Caco-2 (cell line): ENCODE results near the gene FHOD1. TPM values are rescaled to one million over a fixed set of nuclear protein-coding genes. Genes with fewer than 3 reads are reported as not detected.

Experiments
- BruUV-seq: library from RNA; stranded (reverse); fragments of 400-500 nt; replicated peaks from 2 replicates; lab custom pipeline; 2021; lab: Mats Ljungman, UMichigan
- CTCF ChIA-PET: fragments of 300-600 bp; sonication (Branson Sonifier 250); formaldehyde crosslinking; loops from one replicate; lab custom pipeline; 2022; ENCODE audit warnings: antibody characterized with exemption; lab: Charles Lee
- POLR2A ChIA-PET: fragments of 300-600 bp; sonication (Branson Sonifier 250); formaldehyde crosslinking; loops from one replicate; lab custom pipeline; 2022; ENCODE audit warnings: antibody characterized with exemption; lab: Charles Lee
- DNase-seq, 2 experiments: peaks; one replicate each; pipeline versions ENCODE4 v3.0.0 to v3.0.0-alpha.2; 2020 to 2022
- H3K27me3 ChIP-seq: replicated peaks from 2 replicates; pipeline ENCODE4 v1.6.0; 2011; ENCODE audit warnings: low read length; ENCODE audit not compliant: control insufficient read depth, insufficient read depth
- H3K36me3 ChIP-seq: 2 replicates; pipeline ENCODE4 v1.5.1; 2011; ENCODE audit warnings: low read length; ENCODE audit not compliant: control insufficient read depth, insufficient read depth
- H3K4me1 ChIP-seq: fragments of 250-450 bp; sonication (Bioruptor Pico); 2 replicates; pipeline ENCODE4 v1.5.1; 2020; ENCODE audit warnings: mild to moderate bottlenecking
- H3K4me3 ChIP-seq: 2 replicates; pipeline ENCODE4 v1.5.1; 2011; ENCODE audit warnings: low read depth, mild to moderate bottlenecking, control low read depth, low read length
- H3K9me3 ChIP-seq: fragments of 250-450 bp; sonication (Bioruptor Pico); 2 replicates; pipeline ENCODE4 v1.5.1; 2020; ENCODE audit warnings: mild to moderate bottlenecking, moderate library complexity
- H3K27ac Mint-ChIP-seq: one replicate; pipeline ENCODE4 v1.8.0; 2022; ENCODE audit warnings: mixed read lengths; ENCODE audit not compliant: unreplicated experiment
- H3K27me3 Mint-ChIP-seq: one replicate; pipeline ENCODE4 v1.8.0; 2022; ENCODE audit warnings: mixed read lengths; ENCODE audit not compliant: insufficient read depth, unreplicated experiment
- H3K36me3 Mint-ChIP-seq: one replicate; pipeline ENCODE4 v1.8.0; 2022; ENCODE audit warnings: mild to moderate bottlenecking, mixed read lengths; ENCODE audit not compliant: insufficient read depth, unreplicated experiment
- H3K4me1 Mint-ChIP-seq: one replicate; pipeline ENCODE4 v1.8.0; 2022; ENCODE audit warnings: low read depth, mixed read lengths; ENCODE audit not compliant: unreplicated experiment
- H3K4me3 Mint-ChIP-seq: one replicate; pipeline ENCODE4 v1.8.0; 2022; ENCODE audit warnings: mild to moderate bottlenecking, moderate library complexity, mixed read lengths; ENCODE audit not compliant: unreplicated experiment
- H3K9me3 Mint-ChIP-seq: one replicate; pipeline ENCODE4 v1.8.0; 2022; ENCODE audit warnings: mixed read lengths; ENCODE audit not compliant: unreplicated experiment
- CTCF ChIP-seq, 2 experiments: fragments of 200-600 bp in 1 of 2; IDR thresholded peaks; 1 replicate in 1 of 2; 2 replicates in 1 of 2; pipeline versions ENCODE4 v1.5.1 to v1.8.0; 2011 to 2022; ENCODE audit warnings: antibody characterized with exemption in 1 of 2, control low read depth in 1 of 2, inconsistent platforms in 1 of 2, low read depth in 1 of 2, low read length in 1 of 2, mild to moderate bottlenecking in 1 of 2, moderate library complexity in 1 of 2; ENCODE audit not compliant: insufficient read depth in 1 of 2, severe bottlenecking in 1 of 2, unreplicated experiment in 1 of 2
- intact Hi-C: fragments of 100-400 bp; cut with micrococcal nuclease; formaldehyde crosslinking; loops from one replicate; pipeline ENCODE4 v1.10.0; 2022; ENCODE audit not compliant: unreplicated experiment
- total RNA-seq: library from RNA; stranded (reverse); gene quantifications from 2 replicates; pipeline ENCODE4 v1.2.3, GENCODE V29; 2022

FHOD1 gene
- total RNA-seq, 1 experiment from 2014 or later = 69.0 TPM

GRCh38 chr16:67230809-67231660 lies 16.2 kb downstream of the FHOD1 start:
- Mint-ChIP-seq H3K4me3 (no peak overlapping the region), H3K27ac (no peak overlapping the region), H3K27me3 (no peaks in the 10 kb centered on the region), H3K9me3 (no peaks in the 10 kb centered on the region), H3K4me1 (peaks cover 17% of the 10 kb centered on the region), H3K36me3 (peaks cover 88% of the 10 kb centered on the region)
- no peak for DNase-seq
- Histone ChIP-seq H3K36me3 (peaks cover 13% of the 10 kb centered on the region), H3K27me3 (no peaks in the 10 kb centered on the region), H3K9me3 (no peaks in the 10 kb centered on the region), H3K4me3 (no peak overlapping the region), H3K4me1 (peaks cover 7% of the 10 kb centered on the region; the same call in 1 of the 2 replicates)
- ChIA-PET CTCF (interaction anchor here (0.5 to 6.0 kb wide), 3 partner anchors 15 to 992 kb away, joined by 3 to 19 read pairs (median 6); no protein-coding TSS in a partner anchor), POLR2A (interaction anchor here (0.9 to 1.2 kb wide), 2 partner anchors 15 to 37 kb away, joined by 5 to 10 read pairs; no protein-coding TSS in a partner anchor)
- no TSS peak for BruUV-seq
- no peak for TF ChIP-seq CTCF (IDR thresholded peaks at IDR 0.05; ENCODE audit: insufficient read depth in 1 of 2, low read depth in 1 of 2, low read length in 1 of 2, severe bottlenecking in 1 of 2, unreplicated experiment in 1 of 2)
- intact Hi-C loops = no loop called here

- BruUV-seq = no TSS peak
- Mint-ChIP-seq H3K4me1 (peaks cover 20% of the 10 kb centered on the region), H3K27ac (no peak overlapping the region), H3K27me3 (no peaks in the 10 kb centered on the region), H3K4me3 (no peak overlapping the region), H3K9me3 (no peaks in the 10 kb centered on the region), H3K36me3 (peaks cover 81% of the 10 kb centered on the region)
- Histone ChIP-seq H3K9me3 (no peaks in the 10 kb centered on the region), H3K36me3 (peaks cover 13% of the 10 kb centered on the region), H3K4me1 (peaks cover 7% of the 10 kb centered on the region; the same call in 1 of the 2 replicates), H3K4me3 (no peak overlapping the region), H3K27me3 (no peaks in the 10 kb centered on the region)
- POLR2A ChIA-PET = interaction anchor here (1.2 kb wide), 1 partner anchor 38 kb away, joined by 10 read pairs; no protein-coding TSS in a partner anchor
- TF ChIP-seq CTCF (IDR thresholded peaks at IDR 0.05; ENCODE audit: insufficient read depth in 1 of 2, low read depth in 1 of 2, low read length in 1 of 2, severe bottlenecking in 1 of 2, unreplicated experiment in 1 of 2) = no peak
- intact Hi-C loops = no loop called here
- no peak for DNase-seq
- CTCF ChIA-PET = interaction anchor here (1.0 kb wide), 1 partner anchor 16 kb away, joined by 6 read pairs; no protein-coding TSS in a partner anchor
These were observed 17.1 kb downstream of the FHOD1 start for GRCh38 chr16:67229906-67230808.

GRCh38 chr16:67228905-67229304 lies 18.4 kb downstream of the FHOD1 start:
- Mint-ChIP-seq H3K27ac (no peak overlapping the region), H3K4me3 (peak overlapping the region; percentile 98), H3K27me3 (no peaks in the 10 kb centered on the region), H3K36me3 (peaks cover 68% of the 10 kb centered on the region), H3K4me1 (peaks cover 20% of the 10 kb centered on the region), H3K9me3 (no peaks in the 10 kb centered on the region)
- peaks cover 13% of the 10 kb centered on the region for H3K36me3 ChIP-seq
- ChIA-PET POLR2A (interaction anchor here (1.5 kb wide), 1 partner anchor 17 kb away, joined by 7 read pairs; no protein-coding TSS in a partner anchor), CTCF (no interaction called here)
- no peak for TF ChIP-seq CTCF (IDR thresholded peaks at IDR 0.05; ENCODE audit: insufficient read depth in 1 of 2, low read depth in 1 of 2, low read length in 1 of 2, severe bottlenecking in 1 of 2, unreplicated experiment in 1 of 2)
- no TSS peak for BruUV-seq
- no peak for DNase-seq
- H3K27me3 ChIP-seq = no peaks in the 10 kb centered on the region
- intact Hi-C loops = no loop called here
- H3K4me3 ChIP-seq = no peak overlapping the region
- H3K4me1 ChIP-seq = peaks cover 7% of the 10 kb centered on the region; the same call in 1 of the 2 replicates
- H3K9me3 ChIP-seq = no peaks in the 10 kb centered on the region
